K562 (cell line): ENCODE results near the gene GDAP1L1. TPM values are rescaled to one million over a fixed set of nuclear protein-coding genes. Genes with fewer than 3 reads are reported as not detected.

Source experiments
- BDP1 ChIP-seq: IDR thresholded peaks from 3 replicates; pipeline ENCODE4 v1.6.1; 2011; ENCODE audit not compliant: insufficient read length, insufficient read depth
- FIP1L1 ChIP-seq: fragments of 200-400 bp; formaldehyde crosslinking; IDR thresholded peaks from 2 replicates; pipeline ENCODE4 v1.6.1; 2018; ENCODE audit warnings: mild to moderate bottlenecking, low read depth, low read length; ENCODE audit not compliant: poor library complexity, severe bottlenecking
- HMG20A ChIP-seq: fragments of 450-650 bp; formaldehyde crosslinking; conservative IDR thresholded peaks from 2 replicates; pipeline ENCODE4 v1.4.0; 2020; ENCODE audit warnings: mild to moderate bottlenecking, mixed read lengths
- SRSF7 ChIP-seq: fragments of 200-400 bp; formaldehyde crosslinking; optimal IDR thresholded peaks from 2 replicates; pipeline ENCODE3; 2017; ENCODE audit warnings: mild to moderate bottlenecking, low read depth, low read length
- TAF1 ChIP-seq: IDR thresholded peaks from 2 replicates; pipeline ENCODE4 v1.6.1; 2011; ENCODE audit warnings: mild to moderate bottlenecking, low read length, moderate library complexity; ENCODE audit not compliant: insufficient read depth, control insufficient read depth, severe bottlenecking; ENCODE audit errors: extremely low read depth
- ZNF197 ChIP-seq: fragments of 200-800 bp; sonication (Bioruptor generic); IDR thresholded peaks from 2 replicates; pipeline ENCODE4 v1.6.1; 2016; ENCODE audit warnings: low read depth, missing genetic modification characterization, missing compliant biosample characterization
- polyA plus RNA-seq, 8 experiments: library from polyadenylated mRNA; depleted of rRNA in 4 of 8; stranded (reverse) in 5 of 8; unstranded in 3 of 8; fragments of >200 nt; fragmentation: Nextera tagmentation in 2 of 8; fragmentation: Illumina TruSeq in 1 of 8; extraction: Ambion mirVana in 2 of 8; extraction: Trizol in 1 of 8; gene quantifications; 2 replicates each; pipeline versions ENCODE4 v1.2.1 to v1.2.3, GENCODE V29; 2011 to 2014; ENCODE audit warnings: inconsistent platforms in 1 of 8, missing spikeins in 1 of 8
- total RNA-seq, 7 experiments: library from RNA; depleted of rRNA in 6 of 7; stranded (reverse); fragments of >200 nt in 6 of 7; fragmentation: Illumina TruSeq in 2 of 7; extraction: Trizol in 2 of 7; gene quantifications; 2 replicates each; pipeline versions ENCODE4 v1.2.1 to v1.2.3, GENCODE V29; 2011 to 2021; ENCODE audit warnings: low replicate concordance in 1 of 7
- TF ChIP-seq, protein P1 (sequence below), 2 experiments: fragments of 450-650 bp; IDR thresholded peaks; 2 replicates each; pipeline ENCODE4 v1.6.1; 2016; ENCODE audit warnings: mild to moderate bottlenecking in 2 of 2, borderline replicate concordance in 1 of 2, low read depth in 1 of 2, moderate library complexity in 1 of 2
- TF ChIP-seq, protein P2 (sequence below): fragments of 250-450 bp; sonication (Bioruptor Pico); IDR thresholded peaks from 2 replicates; pipeline ENCODE4 v1.5.0; 2020; ENCODE audit warnings: mild to moderate bottlenecking
- TF ChIP-seq, protein P3 (sequence below): sonication (generic); IDR thresholded peaks from 2 replicates; pipeline ENCODE4 v1.6.1; 2016

GDAP1L1 gene
- total and polyA plus RNA-seq, 9 of the 15 experiments (the other 6 are each of a cell fraction or from before 2014, with no cell fraction given), result 0.06 to 0.40 (median 0.19) TPM; not detected in 5

DNA sequence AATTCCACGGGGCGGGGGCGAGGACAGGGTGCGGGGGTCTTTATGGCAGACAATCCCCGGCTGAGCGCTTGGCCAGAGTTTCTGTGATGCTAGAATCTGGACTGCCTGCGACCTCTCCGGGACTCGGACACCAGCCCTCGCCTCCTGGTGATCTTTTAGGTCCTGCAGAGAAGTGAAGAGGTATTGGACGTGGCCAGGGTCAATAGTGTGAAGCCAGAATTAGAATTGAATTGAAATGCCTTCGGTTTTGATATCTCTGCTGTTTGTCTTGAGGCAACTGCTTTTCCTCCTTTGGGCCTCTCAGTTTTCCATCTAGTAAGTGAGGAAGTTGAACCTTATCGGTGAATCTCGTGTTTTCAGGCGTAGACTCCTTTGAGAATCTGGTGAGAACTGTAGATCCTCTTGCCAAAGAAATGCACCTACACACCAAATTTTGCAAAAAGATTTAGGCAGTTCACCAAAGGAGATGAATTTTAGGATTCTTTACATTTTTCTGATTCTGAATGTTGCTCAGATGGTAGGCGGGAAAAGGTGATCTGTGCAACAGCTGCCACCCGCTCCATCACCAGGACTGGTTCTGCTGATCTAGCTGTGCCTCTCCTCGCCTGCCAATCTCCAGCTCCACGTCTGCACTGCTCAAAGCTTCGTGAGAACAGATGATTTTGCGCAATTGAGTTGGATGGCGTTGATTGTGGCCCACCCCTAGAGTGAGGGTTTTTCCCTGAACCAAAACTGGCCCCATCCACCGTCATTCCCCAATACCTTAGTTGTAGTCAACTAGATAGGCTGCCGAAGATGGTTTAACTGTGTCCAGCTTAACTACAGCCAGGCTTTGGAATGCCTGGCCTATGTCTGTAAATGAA is 35.7 kb upstream of the GDAP1L1 start (continued):
- TF ChIP-seq, protein P1, sequence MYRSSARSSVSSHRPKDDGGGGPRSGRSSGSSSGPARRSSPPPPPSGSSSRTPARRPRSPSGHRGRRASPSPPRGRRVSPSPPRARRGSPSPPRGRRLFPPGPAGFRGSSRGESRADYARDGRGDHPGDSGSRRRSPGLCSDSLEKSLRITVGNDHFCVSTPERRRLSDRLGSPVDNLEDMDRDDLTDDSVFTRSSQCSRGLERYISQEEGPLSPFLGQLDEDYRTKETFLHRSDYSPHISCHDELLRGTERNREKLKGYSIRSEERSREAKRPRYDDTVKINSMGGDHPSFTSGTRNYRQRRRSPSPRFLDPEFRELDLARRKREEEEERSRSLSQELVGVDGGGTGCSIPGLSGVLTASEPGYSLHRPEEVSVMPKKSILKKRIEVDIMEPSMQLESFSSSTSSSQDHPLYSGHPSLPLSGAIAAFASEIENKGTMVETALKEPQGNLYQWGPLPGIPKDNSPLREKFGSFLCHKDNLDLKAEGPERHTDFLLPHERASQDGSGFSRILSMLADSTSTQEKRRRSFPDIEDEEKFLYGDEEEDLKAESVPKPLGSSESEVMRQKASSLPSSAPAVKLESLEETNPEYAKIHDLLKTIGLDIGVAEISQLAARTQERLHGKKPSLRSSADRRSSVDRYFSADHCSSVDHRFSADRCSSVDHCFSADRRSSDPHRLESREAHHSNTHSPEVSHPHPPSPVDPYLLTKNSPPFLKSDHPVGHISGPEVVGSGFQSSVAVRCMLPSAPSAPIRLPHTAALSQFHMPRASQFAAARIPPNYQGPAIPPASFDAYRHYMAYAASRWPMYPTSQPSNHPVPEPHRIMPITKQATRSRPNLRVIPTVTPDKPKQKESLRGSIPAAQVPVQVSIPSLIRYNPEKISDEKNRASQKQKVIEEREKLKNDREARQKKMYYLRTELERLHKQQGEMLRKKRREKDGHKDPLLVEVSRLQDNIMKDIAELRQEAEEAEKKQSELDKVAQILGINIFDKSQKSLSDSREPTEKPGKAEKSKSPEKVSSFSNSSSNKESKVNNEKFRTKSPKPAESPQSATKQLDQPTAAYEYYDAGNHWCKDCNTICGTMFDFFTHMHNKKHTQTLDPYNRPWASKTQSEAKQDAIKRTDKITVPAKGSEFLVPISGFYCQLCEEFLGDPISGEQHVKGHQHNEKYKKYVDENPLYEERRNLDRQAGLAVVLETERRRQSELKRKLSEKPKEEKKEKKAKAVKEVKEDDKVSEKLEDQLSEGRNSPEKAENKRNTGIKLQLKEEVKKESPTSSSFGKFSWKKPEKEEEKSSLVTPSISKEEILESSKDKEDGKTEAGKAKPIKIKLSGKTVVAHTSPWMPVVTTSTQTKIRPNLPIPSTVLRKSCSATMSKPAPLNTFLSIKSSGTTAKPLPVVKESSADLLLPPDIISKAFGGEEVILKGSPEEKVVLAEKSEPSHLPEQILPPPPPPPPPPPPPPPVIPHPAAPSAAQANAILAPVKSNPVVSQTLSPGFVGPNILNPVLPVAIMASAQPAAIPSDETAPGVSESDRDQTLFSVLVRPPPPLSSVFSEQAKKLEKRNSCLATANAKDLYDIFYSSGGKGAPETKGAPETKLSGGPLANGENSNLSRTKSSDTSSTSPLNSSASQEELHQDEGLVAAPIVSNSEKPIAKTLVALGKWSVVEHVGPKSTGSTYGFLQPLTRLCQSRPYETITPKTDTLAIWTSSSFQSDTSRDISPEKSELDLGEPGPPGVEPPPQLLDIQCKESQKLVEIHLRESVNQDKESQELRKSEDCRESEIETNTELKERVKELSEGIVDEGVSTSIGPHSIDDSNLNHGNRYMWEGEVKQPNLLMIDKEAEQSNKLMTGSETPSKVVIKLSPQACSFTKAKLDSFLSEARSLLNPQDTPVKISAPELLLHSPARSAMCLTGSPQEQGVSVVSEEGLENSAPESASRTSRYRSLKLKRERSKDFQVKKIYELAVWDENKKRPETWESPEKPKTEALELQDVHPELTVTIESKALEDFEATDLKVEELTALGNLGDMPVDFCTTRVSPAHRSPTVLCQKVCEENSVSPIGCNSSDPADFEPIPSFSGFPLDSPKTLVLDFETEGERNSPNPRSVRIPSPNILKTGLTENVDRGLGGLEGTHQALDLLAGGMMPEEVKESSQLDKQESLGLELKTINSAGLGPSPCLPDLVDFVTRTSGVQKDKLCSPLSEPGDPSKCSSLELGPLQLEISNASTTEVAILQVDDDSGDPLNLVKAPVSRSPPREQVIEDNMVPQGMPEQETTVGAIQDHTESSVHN (IDR thresholded peaks at IDR 0.05; ENCODE audit: borderline replicate concordance in 1 of 2, low read depth in 1 of 2), result no peak
- TF ChIP-seq TAF1, result no peak
- TF ChIP-seq SRSF7, result no peak
- no peak for TF ChIP-seq ZNF197 (CRISPR knock-in tag)
- TF ChIP-seq, protein P2, sequence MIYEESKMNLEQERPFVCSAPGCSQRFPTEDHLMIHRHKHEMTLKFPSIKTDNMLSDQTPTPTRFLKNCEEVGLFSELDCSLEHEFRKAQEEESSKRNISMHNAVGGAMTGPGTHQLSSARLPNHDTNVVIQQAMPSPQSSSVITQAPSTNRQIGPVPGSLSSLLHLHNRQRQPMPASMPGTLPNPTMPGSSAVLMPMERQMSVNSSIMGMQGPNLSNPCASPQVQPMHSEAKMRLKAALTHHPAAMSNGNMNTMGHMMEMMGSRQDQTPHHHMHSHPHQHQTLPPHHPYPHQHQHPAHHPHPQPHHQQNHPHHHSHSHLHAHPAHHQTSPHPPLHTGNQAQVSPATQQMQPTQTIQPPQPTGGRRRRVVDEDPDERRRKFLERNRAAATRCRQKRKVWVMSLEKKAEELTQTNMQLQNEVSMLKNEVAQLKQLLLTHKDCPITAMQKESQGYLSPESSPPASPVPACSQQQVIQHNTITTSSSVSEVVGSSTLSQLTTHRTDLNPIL (CRISPR knock-in tag), result no peak
- TF ChIP-seq HMG20A (CRISPR knock-in tag), result no peak
- TF ChIP-seq, protein P3, sequence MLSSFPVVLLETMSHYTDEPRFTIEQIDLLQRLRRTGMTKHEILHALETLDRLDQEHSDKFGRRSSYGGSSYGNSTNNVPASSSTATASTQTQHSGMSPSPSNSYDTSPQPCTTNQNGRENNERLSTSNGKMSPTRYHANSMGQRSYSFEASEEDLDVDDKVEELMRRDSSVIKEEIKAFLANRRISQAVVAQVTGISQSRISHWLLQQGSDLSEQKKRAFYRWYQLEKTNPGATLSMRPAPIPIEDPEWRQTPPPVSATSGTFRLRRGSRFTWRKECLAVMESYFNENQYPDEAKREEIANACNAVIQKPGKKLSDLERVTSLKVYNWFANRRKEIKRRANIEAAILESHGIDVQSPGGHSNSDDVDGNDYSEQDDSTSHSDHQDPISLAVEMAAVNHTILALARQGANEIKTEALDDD, result peak; percentile 75
- no peak for TF ChIP-seq FIP1L1
- no peak for TF ChIP-seq BDP1
